ENCODE measurements around the gene ZNG1F.
"Not testable (repeated sequence)": the region's sequence is repeated elsewhere in the genome, so short reads cannot be mapped to it uniquely, and the experiment has no call there.

The ZNG1F gene

GRCh38 chr9:41120696-41121095 is 68.4 kb downstream of the ZNG1F start:
- not testable (repeated sequence) for FAIRE-seq

GRCh38 chr9:41119719-41120118 is 69.4 kb downstream of the ZNG1F start:
- FAIRE-seq = not testable (repeated sequence)

GRCh38 chr9:41119311-41119710 is 69.8 kb downstream of the ZNG1F start:
- not testable (repeated sequence) for FAIRE-seq

GRCh38 chr9:41113348-41113747 is 75.8 kb downstream of the ZNG1F start:
- not testable (repeated sequence) for FAIRE-seq

- FAIRE-seq = not testable (repeated sequence)
Measured at GRCh38 chr9:41111414-41111813, 77.7 kb downstream of the ZNG1F start.

GRCh38 chr9:41110913-41111312 is 78.2 kb downstream of the ZNG1F start:
- not testable (repeated sequence) for FAIRE-seq

- FAIRE-seq = not testable (repeated sequence)
Measured at GRCh38 chr9:41109253-41109652, 79.9 kb downstream of the ZNG1F start.

- not testable (repeated sequence) for FAIRE-seq
Measured at GRCh38 chr9:41108816-41109215, 80.3 kb downstream of the ZNG1F start.

- not testable (repeated sequence) for FAIRE-seq
Measured at GRCh38 chr9:41106472-41107116, 82.5 kb downstream of the ZNG1F start.

- not testable (repeated sequence) for FAIRE-seq
Measured at GRCh38 chr9:41105557-41106253, 83.4 kb downstream of the ZNG1F start.

GRCh38 chr9:41104542-41104941 is 84.6 kb downstream of the ZNG1F start:
- FAIRE-seq = not testable (repeated sequence)

- not testable (repeated sequence) for FAIRE-seq
Measured at GRCh38 chr9:41100508-41100907, 88.6 kb downstream of the ZNG1F start.

GRCh38 chr9:41098759-41099158 is 90.4 kb downstream of the ZNG1F start:
- FAIRE-seq = not testable (repeated sequence)

- FAIRE-seq = not testable (repeated sequence)
Measured at GRCh38 chr9:41095060-41095459, 94.1 kb downstream of the ZNG1F start.

GRCh38 chr9:41094010-41094773 is 94.9 kb downstream of the ZNG1F start:
- not testable (repeated sequence) for FAIRE-seq

GRCh38 chr9:41090922-41091321 is 98.2 kb downstream of the ZNG1F start:
- not testable (repeated sequence) for FAIRE-seq

GRCh38 chr9:41090386-41090785 is 98.7 kb downstream of the ZNG1F start:
- FAIRE-seq = not testable (repeated sequence)

GRCh38 chr9:41088450-41089059 is 100.6 kb downstream of the ZNG1F start:
- FAIRE-seq = not testable (repeated sequence)

GRCh38 chr9:41087929-41088328 is 101.2 kb downstream of the ZNG1F start:
- FAIRE-seq = not testable (repeated sequence)

- FAIRE-seq = not testable (repeated sequence)
Measured at GRCh38 chr9:41087157-41087780, 101.8 kb downstream of the ZNG1F start.

- FAIRE-seq = not testable (repeated sequence)
Measured at GRCh38 chr9:41086685-41087084, 102.4 kb downstream of the ZNG1F start.

GRCh38 chr9:41086215-41086614 is 102.9 kb downstream of the ZNG1F start:
- not testable (repeated sequence) for FAIRE-seq

Data from islet of Langerhans (tissue), 1 donor.